NCI-H82 treated with DMSO at 0.1 percent for 48 hours (cell line): ENCODE measurements around the gene SPATA3.
A peak's percentile ranks its signal among the peaks of the same experiment; 100 is the strongest.

Experiments used
- DNase-seq: peaks from one replicate; lab custom pipeline; 2025; ENCODE audit not compliant: unreplicated experiment; lab: John Stamatoyannopoulos, UW

The SPATA3 gene

DNA sequence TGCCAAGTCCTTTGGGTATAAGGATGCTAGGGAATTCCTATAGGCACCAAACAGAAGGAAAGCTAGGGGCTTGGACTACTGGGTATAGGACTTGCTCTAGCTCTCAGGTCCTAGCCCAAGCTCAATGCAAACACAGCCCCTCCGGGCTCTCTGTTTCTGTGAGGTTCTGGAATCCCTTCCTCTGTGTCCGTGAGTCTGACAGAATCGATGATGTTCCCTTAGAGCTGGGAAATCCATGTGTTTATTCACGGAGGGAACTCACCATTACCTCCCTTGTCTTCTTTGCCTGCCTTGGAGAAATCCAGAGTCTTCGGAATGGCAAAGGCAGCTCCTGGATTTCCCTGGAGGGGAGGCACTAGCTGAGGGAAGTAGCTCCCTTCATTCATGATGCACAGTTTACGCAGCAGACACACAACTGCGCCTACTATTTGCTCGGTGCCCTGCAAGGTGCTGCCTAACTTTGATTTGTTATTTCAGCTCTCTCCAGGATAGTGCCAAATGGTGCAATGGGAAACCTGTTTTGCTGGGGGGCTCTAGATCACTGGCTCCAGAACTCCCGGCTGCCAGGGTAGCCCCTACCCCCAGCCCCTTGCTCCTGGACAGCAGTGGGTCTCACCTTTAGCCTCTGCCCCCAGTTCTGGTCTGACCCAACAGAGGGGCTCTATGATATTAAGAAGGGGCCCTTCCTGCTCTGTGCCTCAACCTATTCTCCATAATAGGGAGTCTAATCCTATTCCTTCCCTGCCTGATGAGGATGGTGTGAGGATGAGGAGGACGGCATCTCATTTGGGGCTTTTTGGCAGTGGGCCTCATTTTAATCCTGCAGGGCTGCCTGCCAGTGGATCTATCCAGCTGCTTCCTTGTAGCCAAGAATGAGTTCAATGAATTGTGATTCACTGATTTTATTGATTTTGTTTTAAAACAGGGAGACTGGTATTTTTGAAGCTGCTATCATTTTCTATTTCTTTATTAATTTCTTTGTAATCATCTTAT, 52.3 kb downstream of the SPATA3 start:
- DNase-seq: peak; percentile 25

DNA sequence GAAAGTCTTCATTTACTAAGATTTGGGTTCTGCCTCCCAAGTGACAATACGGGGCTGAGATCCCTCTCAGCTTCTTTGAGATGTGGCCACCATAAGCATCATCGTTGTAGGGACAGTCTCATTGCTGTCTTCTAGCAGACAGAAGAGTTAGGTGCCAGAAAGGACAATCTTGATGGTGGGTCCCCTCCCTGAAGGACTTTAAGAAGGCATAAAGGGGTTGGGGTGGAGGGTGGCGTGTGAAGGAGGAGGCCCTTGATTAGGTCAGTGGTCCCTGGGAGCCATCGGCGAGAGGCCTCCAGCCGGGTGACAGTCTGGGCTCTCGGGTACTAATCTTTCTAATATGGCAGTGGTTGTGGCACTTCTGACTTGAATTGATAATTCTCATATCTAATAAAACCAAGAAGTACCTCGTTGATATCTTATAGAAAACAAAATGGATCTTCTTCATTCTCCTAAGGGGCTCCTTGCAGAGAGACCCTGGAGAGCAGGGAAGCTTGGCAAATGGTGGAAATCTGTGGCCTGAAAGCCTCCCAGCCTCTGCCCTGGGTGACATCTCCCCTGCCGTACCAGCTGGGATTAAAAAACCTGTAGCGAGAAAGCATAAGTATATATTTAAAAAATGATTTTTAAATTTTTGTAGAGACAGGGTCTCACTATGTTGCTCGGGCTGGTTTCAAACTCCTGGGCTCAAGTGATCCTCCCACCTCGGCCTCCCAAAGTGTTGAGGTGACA, 53.5 kb downstream of the SPATA3 start:
- no peak for DNase-seq

DNA sequence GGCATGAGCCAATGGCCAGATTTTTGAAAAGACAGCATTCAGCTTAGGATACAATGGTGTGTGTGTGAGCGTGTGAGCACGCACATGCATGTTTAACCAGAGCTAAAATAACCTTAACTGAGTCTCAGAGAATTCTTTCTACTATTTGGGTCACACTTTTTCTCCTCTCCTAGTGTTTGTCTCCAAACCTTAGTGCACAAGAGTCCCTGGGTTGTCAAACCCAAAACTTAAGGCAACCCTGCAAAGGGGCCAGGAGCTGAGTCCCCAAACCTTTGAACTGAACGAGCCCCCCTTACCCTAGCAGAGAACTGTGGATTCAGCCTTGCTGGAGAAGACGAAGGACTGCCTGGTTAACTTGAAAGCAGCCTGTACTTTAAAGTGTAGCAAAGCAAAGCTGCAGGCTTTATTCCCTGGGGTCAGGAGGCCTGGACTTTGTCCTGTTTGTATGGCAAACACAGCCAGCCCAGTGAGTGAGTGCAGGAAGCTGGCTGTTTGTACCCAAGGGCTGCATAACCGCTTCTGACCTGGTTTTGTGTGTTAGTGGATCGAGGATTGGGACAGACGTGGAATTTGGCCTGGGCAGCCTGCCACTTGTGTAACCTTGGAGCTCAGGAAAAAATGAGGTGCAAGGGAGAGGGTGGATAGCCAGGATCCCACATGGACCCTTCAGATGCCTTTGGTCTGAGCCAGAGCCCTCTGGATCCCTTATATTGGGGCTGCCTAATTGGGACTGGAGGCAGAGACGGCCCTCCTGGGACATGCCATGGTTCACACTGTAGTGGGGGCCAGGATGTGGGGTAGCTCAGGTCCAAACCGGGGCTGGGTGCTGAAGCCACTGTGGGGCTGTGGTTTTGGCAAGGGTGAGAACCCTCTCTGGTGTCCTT, 54.3 kb downstream of the SPATA3 start:
- no peak for DNase-seq

DNA sequence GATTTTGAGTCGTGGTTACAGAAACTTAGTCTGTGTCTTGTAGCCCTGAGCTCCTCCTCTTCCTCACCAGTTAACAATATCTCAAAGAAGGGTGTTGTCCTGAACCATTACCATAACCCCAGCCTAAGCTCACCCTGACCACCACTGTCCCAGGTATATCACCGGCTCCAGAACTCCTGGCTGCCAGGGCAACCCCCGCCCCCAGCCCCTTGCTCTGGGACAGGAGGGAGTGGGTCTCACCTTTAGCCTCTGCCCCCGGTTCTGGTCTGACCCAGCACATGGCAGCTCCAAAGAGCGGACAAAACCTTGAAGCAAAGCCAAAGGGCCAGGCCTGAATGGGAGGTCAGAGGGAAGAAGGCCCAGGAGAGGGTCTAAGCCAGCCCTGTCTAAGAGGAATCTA, 55.2 kb downstream of the SPATA3 start:
- DNase-seq: no peak

DNA sequence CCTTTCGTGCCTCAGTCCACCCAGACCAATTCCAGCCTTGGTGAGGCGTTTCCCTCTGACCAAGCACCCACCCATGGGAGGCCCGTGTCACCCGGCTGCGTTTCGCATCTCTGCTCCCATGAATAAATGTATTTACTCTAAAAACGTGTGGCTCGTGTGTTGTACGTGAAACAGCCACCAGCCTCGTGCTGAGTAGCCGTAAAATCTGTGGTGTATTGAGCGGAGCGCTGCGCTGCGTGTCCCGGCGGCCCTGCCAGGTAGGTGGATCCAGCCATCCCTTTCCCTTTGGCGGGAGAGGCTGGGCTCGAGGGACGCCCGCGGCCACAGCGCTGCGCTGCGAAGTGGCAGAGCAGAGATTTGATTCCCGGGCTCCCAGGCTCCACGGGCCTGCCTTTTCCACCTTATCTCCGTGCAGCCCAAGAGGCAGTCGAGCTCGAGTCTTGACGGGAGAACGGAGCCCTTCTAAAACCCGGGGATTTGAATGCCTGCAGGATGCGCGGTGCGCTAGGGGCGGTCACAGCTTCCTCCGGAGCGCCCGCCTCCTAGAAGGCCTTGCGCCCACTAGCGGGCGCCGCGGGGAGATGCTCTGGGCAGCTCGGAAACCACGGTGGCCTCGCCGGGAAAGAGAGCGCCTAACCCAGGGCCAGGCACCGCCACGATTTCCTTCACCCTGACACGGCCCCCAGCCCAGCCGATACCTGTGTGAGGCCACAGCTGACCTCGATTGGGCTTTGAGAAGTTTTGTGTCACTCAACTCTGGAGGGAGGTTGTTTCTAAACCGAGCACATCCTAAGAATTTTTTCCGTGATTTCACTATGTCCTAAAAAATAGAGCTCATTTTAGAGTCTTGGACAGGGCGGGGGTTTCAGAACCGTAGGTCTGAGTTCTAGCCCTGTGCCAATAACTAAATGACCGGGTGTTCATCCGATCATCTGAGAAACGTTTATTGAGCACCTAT, 56.9 kb downstream of the SPATA3 start:
- peak; percentile 54 for DNase-seq

DNA sequence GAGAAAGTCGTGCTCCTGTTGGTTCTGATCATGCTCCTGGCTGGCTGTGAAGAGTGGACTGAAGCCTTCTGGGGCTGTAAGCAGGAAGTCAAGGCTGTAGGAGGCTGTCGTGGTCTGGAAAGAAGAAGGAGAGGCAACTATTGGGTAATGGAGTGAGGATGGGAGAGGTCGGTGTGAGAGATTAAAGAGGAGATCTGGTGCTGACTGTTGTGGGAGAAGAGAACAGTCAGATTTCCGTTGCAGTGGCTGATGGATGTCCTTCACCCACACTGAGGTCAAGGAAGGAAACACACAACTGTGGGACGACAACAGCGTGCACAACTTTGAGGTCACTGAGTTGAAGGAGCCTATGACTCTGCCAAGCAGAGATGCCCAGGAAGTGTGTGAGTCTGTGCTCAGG, 57.9 kb downstream of the SPATA3 start:
- no peak for DNase-seq

DNA sequence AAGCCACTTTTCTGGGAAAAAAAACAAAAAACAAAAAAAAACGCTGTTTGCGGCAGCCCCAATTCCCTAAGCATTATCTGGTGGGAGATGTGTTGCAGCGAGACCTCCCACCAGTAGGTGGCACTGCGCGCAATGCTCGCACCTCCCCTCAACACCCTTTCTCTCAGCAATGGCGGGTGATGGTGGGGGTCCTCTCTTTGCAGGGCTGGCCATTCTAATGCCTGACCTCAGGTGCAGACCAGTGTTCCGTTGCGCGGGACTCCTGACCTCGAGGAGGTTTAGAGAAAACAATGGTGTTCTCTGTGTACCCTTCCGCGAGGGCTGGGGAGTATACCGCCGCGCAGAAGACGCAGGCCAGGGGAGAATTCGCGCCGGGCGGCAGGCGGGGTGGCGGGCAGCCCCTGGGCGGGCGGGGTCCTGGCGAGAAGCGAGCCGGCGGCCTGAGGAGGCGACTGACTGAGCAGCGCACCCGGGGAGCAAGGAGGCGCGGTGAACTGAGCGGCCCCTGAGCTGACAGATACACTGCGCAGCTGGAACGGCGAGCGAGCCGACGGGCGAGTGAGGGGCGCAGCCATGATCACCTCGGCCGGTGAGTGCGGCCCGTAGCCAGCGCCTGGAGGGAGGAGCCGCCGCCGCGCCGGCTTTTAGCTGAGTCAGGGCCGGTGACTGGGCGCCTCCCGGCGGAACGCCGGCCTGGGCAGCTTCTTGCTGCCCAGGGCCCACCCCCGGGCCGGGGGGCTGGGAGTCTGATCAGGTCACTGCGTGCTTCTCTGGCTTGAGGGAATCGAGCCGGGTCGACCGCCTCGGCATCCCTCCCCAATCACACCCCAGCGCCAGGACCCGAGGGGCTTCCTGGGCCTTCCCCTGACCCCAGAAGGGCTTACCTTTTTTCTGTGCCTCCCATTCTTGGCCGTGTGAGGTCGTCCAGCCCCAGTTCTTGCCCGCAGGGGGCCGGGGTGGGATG, 60.8 kb downstream of the SPATA3 start, which contains the start of gene PSMD1:
PSMD1 (plus strand) TSS at position 415 of the 964 bp plus-strand sequence; CDS start at position 574, 159 bp downstream.
- peak; percentile 57 for DNase-seq

DNA sequence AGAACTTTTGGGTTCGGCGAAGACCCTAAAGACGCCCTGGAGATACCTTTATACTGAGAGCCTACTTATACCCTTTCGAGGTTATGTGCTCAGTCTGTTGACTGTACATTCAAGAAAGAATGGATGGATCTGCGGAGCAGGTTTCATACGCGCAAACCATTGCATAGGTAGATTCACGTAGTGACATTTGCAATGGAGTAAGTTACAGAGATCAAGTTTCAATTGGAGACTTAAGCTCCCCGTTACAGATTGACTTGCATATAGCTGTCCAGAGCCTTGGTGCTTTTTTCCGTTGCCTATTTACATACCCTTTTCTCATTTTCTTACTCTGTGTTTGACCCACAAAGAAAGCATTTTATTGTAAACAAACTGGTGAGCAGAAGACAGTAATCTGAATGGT, 61.7 kb downstream of the SPATA3 start:
- no peak for DNase-seq
